ENCODE data around the gene SET. TPM values are rescaled to one million over a fixed set of nuclear protein-coding genes. Genes with fewer than 3 reads are reported as not detected.
"Not testable (repeated sequence)": the region's sequence is repeated elsewhere in the genome, so short reads cannot be mapped to it uniquely, and the experiment has no call there.

Gene SET
- total and polyA plus RNA-seq, 4 donors, result 398 to 512 (median 453) TPM

DNA sequence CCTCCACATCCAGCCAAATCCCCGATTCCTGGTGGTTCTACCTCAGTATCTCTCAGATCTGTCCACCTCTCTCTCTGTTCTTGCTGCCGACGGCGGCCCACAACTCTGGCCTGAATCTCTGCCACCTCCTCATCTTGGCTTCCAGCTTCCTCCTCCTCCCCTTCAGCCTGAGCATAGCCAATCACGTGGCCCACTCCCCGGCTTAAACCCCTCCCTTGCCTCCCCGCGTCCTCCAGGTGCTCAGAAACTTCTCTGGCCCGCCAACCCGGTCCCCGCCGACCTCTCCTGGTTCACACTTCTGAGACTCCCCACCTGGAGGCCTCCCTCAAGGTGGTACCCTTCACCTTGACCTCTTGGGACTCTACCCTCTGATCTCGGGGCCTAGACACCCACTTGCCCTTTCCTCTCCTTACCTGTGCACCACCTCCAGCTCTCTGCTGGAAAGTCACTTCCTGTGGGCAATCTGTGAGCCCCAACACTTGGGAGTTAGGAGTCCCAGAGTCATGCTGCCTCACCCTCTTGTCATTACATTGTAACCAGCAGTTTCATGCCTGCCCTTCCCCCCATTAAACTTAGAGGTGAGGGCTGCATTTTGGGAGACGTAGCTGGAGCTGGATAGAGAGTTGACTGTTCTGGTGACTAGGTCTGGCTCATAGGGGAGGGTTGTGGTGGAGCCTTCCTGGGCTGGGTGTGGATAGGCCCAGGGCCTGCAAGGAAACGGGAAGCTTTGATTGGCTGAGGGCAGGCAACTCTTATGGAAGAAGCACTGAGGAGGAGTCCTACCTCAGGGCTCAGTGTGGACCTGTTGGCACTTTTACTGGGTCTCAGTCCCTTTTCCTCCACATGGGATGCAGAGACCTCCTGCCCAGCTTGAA lies 4.5 kb upstream of the SET start:
- WGBS (ENCODE audit: insufficient coverage), result 19% methylated on average over 15 of the region's 15 CpGs
- H3K36me3 ChIP-seq (ENCODE audit: control insufficient read depth, insufficient read depth, low read length), result no peaks in the 10 kb centered on the region
- no peaks in the 10 kb centered on the region for H3K9me3 ChIP-seq (ENCODE audit: control insufficient read depth, insufficient read depth, low read length)
- peak overlapping the region; percentile 62 for H3K4me3 ChIP-seq (ENCODE audit: low read depth, low read length)
- DNase-seq (ENCODE audit: low read depth in 4 of 6, low spot score in 6 of 6), result peak in 2 of 6 donors; percentile 26 to 67
- H3K27me3 ChIP-seq (ENCODE audit: control insufficient read depth, insufficient read depth, low read length), result peaks cover 9% of the 10 kb centered on the region
- peak overlapping the region; percentile 61 for H3K27ac ChIP-seq (ENCODE audit: low read depth, low read length)
- peaks cover 30% of the 10 kb centered on the region for H3K4me1 ChIP-seq (ENCODE audit: control insufficient read depth, insufficient read depth, low read length)

- no peak for DNase-seq (ENCODE audit: low read depth in 4 of 6, low spot score in 6 of 6)
- Histone ChIP-seq H3K4me3 (ENCODE audit: low read depth, low read length) (no peak overlapping the region), H3K36me3 (ENCODE audit: control insufficient read depth, insufficient read depth, low read length) (no peaks in the 10 kb centered on the region), H3K27me3 (ENCODE audit: control insufficient read depth, insufficient read depth, low read length) (peaks cover 9% of the 10 kb centered on the region), H3K9me3 (ENCODE audit: control insufficient read depth, insufficient read depth, low read length) (no peaks in the 10 kb centered on the region), H3K4me1 (ENCODE audit: control insufficient read depth, insufficient read depth, low read length) (peaks cover 34% of the 10 kb centered on the region), H3K27ac (ENCODE audit: low read depth, low read length) (no peak overlapping the region)
- 69% methylated on average over 8 of the region's 17 CpGs for WGBS (ENCODE audit: insufficient coverage)
Observed at GRCh38 chr9:128685636-128686489, 3.2 kb upstream of the SET start.

DNA sequence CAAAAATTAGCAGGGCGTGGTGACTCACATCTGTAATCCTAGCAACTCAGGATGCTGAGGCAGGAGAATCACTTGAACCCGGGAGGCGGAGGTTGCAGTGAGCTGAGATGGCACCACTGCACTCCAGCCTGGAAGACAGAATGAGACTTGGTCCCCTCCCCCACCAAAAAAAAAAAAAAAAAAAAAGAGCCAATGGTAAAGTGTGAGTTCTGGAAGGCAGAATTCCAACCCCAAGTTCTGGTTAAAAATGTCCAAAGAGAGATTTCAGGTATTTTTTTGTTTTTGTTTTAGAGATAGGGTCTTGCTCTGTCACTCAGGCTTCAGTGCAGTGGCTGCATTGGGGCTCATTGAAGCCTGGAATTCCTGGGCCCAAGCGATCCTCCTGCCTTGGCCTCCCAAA lies 1.6 kb upstream of the SET start:
- H3K27me3 ChIP-seq (ENCODE audit: control insufficient read depth, insufficient read depth, low read length), result peaks cover 9% of the 10 kb centered on the region
- no peak overlapping the region for H3K4me3 ChIP-seq (ENCODE audit: low read depth, low read length)
- H3K36me3 ChIP-seq (ENCODE audit: control insufficient read depth, insufficient read depth, low read length), result peaks cover 5% of the 10 kb centered on the region
- 100% methylated on average over 2 of the region's 4 CpGs for WGBS (ENCODE audit: insufficient coverage)
- peaks cover 34% of the 10 kb centered on the region for H3K4me1 ChIP-seq (ENCODE audit: control insufficient read depth, insufficient read depth, low read length)
- H3K27ac ChIP-seq (ENCODE audit: low read depth, low read length), result no peak overlapping the region
- H3K9me3 ChIP-seq (ENCODE audit: control insufficient read depth, insufficient read depth, low read length), result no peaks in the 10 kb centered on the region
- no peak for DNase-seq (ENCODE audit: low read depth in 4 of 6, low spot score in 6 of 6)

- peak in 1 of 6 donors; percentile 85 for DNase-seq (ENCODE audit: low read depth in 4 of 6, low spot score in 6 of 6)
- peaks cover 22% of the 10 kb centered on the region for H3K4me1 ChIP-seq (ENCODE audit: control insufficient read depth, insufficient read depth, low read length)
- H3K4me3 ChIP-seq (ENCODE audit: low read depth, low read length), result peak overlapping the region; percentile 46
- H3K36me3 ChIP-seq (ENCODE audit: control insufficient read depth, insufficient read depth, low read length), result peaks cover 13% of the 10 kb centered on the region
- WGBS (ENCODE audit: insufficient coverage), result 0% methylated on average over 58 of the region's 80 CpGs
- H3K9me3 ChIP-seq (ENCODE audit: control insufficient read depth, insufficient read depth, low read length), result no peaks in the 10 kb centered on the region
- peak overlapping the region; percentile 84 for H3K27ac ChIP-seq (ENCODE audit: low read depth, low read length)
- peaks cover 3% of the 10 kb centered on the region for H3K27me3 ChIP-seq (ENCODE audit: control insufficient read depth, insufficient read depth, low read length)
Observed at GRCh38 chr9:128689293-128689774, 312 bp downstream of the SET start.

GRCh38 chr9:128689820-128690683 lies 1.0 kb downstream of the SET start:
- DNase-seq (ENCODE audit: low read depth in 4 of 6, low spot score in 6 of 6), result peak in 2 of 6 donors; percentile 85 to 87
- no peaks in the 10 kb centered on the region for H3K27me3 ChIP-seq (ENCODE audit: control insufficient read depth, insufficient read depth, low read length)

GRCh38 chr9:128690684-128691034 lies 1.6 kb downstream of the SET start:
- no peak overlapping the region for H3K27ac ChIP-seq (ENCODE audit: low read depth, low read length)
- 7% methylated on average over 2 of the region's 5 CpGs for WGBS (ENCODE audit: insufficient coverage)
- peaks cover 15% of the 10 kb centered on the region for H3K4me1 ChIP-seq (ENCODE audit: control insufficient read depth, insufficient read depth, low read length)
- no peaks in the 10 kb centered on the region for H3K9me3 ChIP-seq (ENCODE audit: control insufficient read depth, insufficient read depth, low read length)
- no peaks in the 10 kb centered on the region for H3K27me3 ChIP-seq (ENCODE audit: control insufficient read depth, insufficient read depth, low read length)
- H3K36me3 ChIP-seq (ENCODE audit: control insufficient read depth, insufficient read depth, low read length), result peaks cover 13% of the 10 kb centered on the region
- DNase-seq (ENCODE audit: low read depth in 4 of 6, low spot score in 6 of 6), result no peak
- H3K4me3 ChIP-seq (ENCODE audit: low read depth, low read length), result peak overlapping the region; percentile 83

More at GRCh38 chr9:128689820-128690683, 1.0 kb downstream of the SET start:
- H3K27ac ChIP-seq (ENCODE audit: low read depth, low read length), result peak overlapping the region; percentile 64
- no peaks in the 10 kb centered on the region for H3K9me3 ChIP-seq (ENCODE audit: control insufficient read depth, insufficient read depth, low read length)
- under 1% methylated on average over 58 of the region's 83 CpGs for WGBS (ENCODE audit: insufficient coverage)
- peaks cover 15% of the 10 kb centered on the region for H3K4me1 ChIP-seq (ENCODE audit: control insufficient read depth, insufficient read depth, low read length)
- H3K36me3 ChIP-seq (ENCODE audit: control insufficient read depth, insufficient read depth, low read length), result peaks cover 13% of the 10 kb centered on the region
- peak overlapping the region; percentile 83 for H3K4me3 ChIP-seq (ENCODE audit: low read depth, low read length)

GRCh38 chr9:128693738-128694137 lies 4.7 kb downstream of the SET start:
- not testable (repeated sequence) for H3K27me3 ChIP-seq (ENCODE audit: control insufficient read depth, insufficient read depth, low read length); H3K4me3 ChIP-seq (ENCODE audit: low read depth, low read length); H3K9me3 ChIP-seq (ENCODE audit: control insufficient read depth, insufficient read depth, low read length); H3K27ac ChIP-seq (ENCODE audit: low read depth, low read length); DNase-seq (ENCODE audit: low read depth in 4 of 6, low spot score in 6 of 6); H3K4me1 ChIP-seq (ENCODE audit: control insufficient read depth, insufficient read depth, low read length)
- WGBS (ENCODE audit: insufficient coverage), result 90% methylated on average over 2 of the region's 3 CpGs
- H3K36me3 ChIP-seq (ENCODE audit: control insufficient read depth, insufficient read depth, low read length), result peaks cover 21% of the 10 kb centered on the region

GRCh38 chr9:128694344-128694743 lies 5.3 kb downstream of the SET start:
- peaks cover 4% of the 10 kb centered on the region for H3K4me1 ChIP-seq (ENCODE audit: control insufficient read depth, insufficient read depth, low read length)
- no peaks in the 10 kb centered on the region for H3K27me3 ChIP-seq (ENCODE audit: control insufficient read depth, insufficient read depth, low read length)
- no peak overlapping the region for H3K27ac ChIP-seq (ENCODE audit: low read depth, low read length)
- 100% methylated on average over 1 of the region's 6 CpGs for WGBS (ENCODE audit: insufficient coverage)
- H3K4me3 ChIP-seq (ENCODE audit: low read depth, low read length), result no peak overlapping the region
- peaks cover 21% of the 10 kb centered on the region for H3K36me3 ChIP-seq (ENCODE audit: control insufficient read depth, insufficient read depth, low read length)
- H3K9me3 ChIP-seq (ENCODE audit: control insufficient read depth, insufficient read depth, low read length), result no peaks in the 10 kb centered on the region
- DNase-seq (ENCODE audit: low read depth in 4 of 6, low spot score in 6 of 6), result no peak
